GM12878 (cell line): Measurements from ENCODE around the gene FHL2.

Source experiments
- POLR2AphosphoS2 ChIP-seq: IDR thresholded peaks from 2 replicates; pipeline ENCODE4 v1.6.1; 2011; ENCODE audit warnings: low read depth, mild to moderate bottlenecking, low read length, improper control_type of control experiment, moderate library complexity
- RAD21 ChIP-seq: IDR thresholded peaks from 2 replicates; pipeline ENCODE4 v1.6.1; 2011; ENCODE audit warnings: mild to moderate bottlenecking, low read depth, low read length, moderate library complexity; ENCODE audit not compliant: insufficient read depth
- SMAD1 ChIP-seq: fragments of 450-650 bp; IDR thresholded peaks from 2 replicates; pipeline ENCODE4 v1.6.1; 2018; ENCODE audit warnings: mild to moderate bottlenecking, low read depth; ENCODE audit not compliant: partially characterized antibody
- TCF12 ChIP-seq: IDR thresholded peaks from 2 replicates; pipeline ENCODE4 v1.6.1; 2011; ENCODE audit warnings: low read depth, mild to moderate bottlenecking, low read length
- TF ChIP-seq, protein P1 (sequence below): IDR thresholded peaks from 2 replicates; pipeline ENCODE4 v1.6.1; 2012; ENCODE audit warnings: low read depth, low read length, improper control_type of control experiment

- no peak for TF ChIP-seq POLR2AphosphoS2
- no peak for TF ChIP-seq SMAD1
- TF ChIP-seq, protein P1, sequence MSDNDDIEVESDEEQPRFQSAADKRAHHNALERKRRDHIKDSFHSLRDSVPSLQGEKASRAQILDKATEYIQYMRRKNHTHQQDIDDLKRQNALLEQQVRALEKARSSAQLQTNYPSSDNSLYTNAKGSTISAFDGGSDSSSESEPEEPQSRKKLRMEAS: no peak
- no peak for TF ChIP-seq TCF12
- TF ChIP-seq RAD21: no peak
Observed at GRCh38 chr2:105378921-105379383, 19.9 kb downstream of the FHL2 start.
